Thyroid gland (tissue), 4 donors: ENCODE results near the gene THSD7A.

Experiments used
- CTCF ChIP-seq, 6 experiments: fragments of 200-600 bp in 3 of 6; fragments of 450-650 bp in 3 of 6; sonication (generic) in 3 of 6; IDR thresholded peaks; one replicate each; pipeline ENCODE4 v1.5.1; 2016 to 2019; ENCODE audit warnings: antibody characterized with exemption in 6 of 6, mild to moderate bottlenecking in 2 of 6, inconsistent platforms in 1 of 6, moderate library complexity in 1 of 6
- POLR2A ChIP-seq, 2 donors: fragments of 450-650 bp; IDR thresholded peaks; one replicate each; pipeline ENCODE4 v1.6.1; 2017; ENCODE audit warnings: antibody characterized with exemption in 2 of 2, mild to moderate bottlenecking in 2 of 2, moderate library complexity in 1 of 2

- TF ChIP-seq CTCF (IDR thresholded peaks at IDR 0.05) (no peak), POLR2A (IDR thresholded peaks at IDR 0.05) (no peak)
Observed at GRCh38 chr7:11374629-11375028, 457.4 kb downstream of the THSD7A start.
